PFSK-1 (cell line): ENCODE results near the gene RAB9A.

Source experiments
- FOXP2 ChIP-seq: optimal IDR thresholded peaks from 2 replicates; pipeline ENCODE3; 2011; ENCODE audit warnings: borderline replicate concordance, control low read depth, inconsistent platforms; ENCODE audit not compliant: insufficient read depth; ENCODE audit errors: extremely low read length, extremely low read depth
- POLR2AphosphoS5 ChIP-seq: IDR thresholded peaks from 2 replicates; pipeline ENCODE4 v1.6.1; 2012; ENCODE audit warnings: low read depth, mild to moderate bottlenecking, control low read depth, low read length, moderate library complexity
- SIN3A ChIP-seq: IDR thresholded peaks from 2 replicates; pipeline ENCODE4 v1.6.1; 2012; ENCODE audit warnings: mild to moderate bottlenecking, low read length, moderate library complexity, borderline replicate concordance; ENCODE audit not compliant: insufficient read depth
- TAF1 ChIP-seq: IDR thresholded peaks from 2 replicates; pipeline ENCODE4 v1.6.1; 2012; ENCODE audit warnings: low read length, control low read depth, borderline replicate concordance; ENCODE audit not compliant: insufficient read depth
- TF ChIP-seq, protein P1 (sequence below), 2 experiments: IDR thresholded peaks; 2 replicates each; pipeline versions ENCODE4 v1.6.1 to v1.8.0; 2011 to 2012; ENCODE audit warnings: low read depth in 2 of 2, low read length in 2 of 2, control low read depth in 1 of 2, inconsistent platforms in 1 of 2, mild to moderate bottlenecking in 1 of 2, moderate library complexity in 1 of 2; ENCODE audit not compliant: insufficient read depth in 1 of 2

Gene RAB9A

GRCh38 chrX:13661735-13662288 is 27.1 kb upstream of the RAB9A start:
- TF ChIP-seq TAF1 (no peak), SIN3A (no peak), FOXP2 (no peak), POLR2AphosphoS5 (no peak)
- TF ChIP-seq, protein P1, sequence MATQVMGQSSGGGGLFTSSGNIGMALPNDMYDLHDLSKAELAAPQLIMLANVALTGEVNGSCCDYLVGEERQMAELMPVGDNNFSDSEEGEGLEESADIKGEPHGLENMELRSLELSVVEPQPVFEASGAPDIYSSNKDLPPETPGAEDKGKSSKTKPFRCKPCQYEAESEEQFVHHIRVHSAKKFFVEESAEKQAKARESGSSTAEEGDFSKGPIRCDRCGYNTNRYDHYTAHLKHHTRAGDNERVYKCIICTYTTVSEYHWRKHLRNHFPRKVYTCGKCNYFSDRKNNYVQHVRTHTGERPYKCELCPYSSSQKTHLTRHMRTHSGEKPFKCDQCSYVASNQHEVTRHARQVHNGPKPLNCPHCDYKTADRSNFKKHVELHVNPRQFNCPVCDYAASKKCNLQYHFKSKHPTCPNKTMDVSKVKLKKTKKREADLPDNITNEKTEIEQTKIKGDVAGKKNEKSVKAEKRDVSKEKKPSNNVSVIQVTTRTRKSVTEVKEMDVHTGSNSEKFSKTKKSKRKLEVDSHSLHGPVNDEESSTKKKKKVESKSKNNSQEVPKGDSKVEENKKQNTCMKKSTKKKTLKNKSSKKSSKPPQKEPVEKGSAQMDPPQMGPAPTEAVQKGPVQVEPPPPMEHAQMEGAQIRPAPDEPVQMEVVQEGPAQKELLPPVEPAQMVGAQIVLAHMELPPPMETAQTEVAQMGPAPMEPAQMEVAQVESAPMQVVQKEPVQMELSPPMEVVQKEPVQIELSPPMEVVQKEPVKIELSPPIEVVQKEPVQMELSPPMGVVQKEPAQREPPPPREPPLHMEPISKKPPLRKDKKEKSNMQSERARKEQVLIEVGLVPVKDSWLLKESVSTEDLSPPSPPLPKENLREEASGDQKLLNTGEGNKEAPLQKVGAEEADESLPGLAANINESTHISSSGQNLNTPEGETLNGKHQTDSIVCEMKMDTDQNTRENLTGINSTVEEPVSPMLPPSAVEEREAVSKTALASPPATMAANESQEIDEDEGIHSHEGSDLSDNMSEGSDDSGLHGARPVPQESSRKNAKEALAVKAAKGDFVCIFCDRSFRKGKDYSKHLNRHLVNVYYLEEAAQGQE (IDR thresholded peaks at IDR 0.05; ENCODE audit: insufficient read depth in 1 of 2, low read depth in 2 of 2, low read length in 2 of 2) = no peak

DNA sequence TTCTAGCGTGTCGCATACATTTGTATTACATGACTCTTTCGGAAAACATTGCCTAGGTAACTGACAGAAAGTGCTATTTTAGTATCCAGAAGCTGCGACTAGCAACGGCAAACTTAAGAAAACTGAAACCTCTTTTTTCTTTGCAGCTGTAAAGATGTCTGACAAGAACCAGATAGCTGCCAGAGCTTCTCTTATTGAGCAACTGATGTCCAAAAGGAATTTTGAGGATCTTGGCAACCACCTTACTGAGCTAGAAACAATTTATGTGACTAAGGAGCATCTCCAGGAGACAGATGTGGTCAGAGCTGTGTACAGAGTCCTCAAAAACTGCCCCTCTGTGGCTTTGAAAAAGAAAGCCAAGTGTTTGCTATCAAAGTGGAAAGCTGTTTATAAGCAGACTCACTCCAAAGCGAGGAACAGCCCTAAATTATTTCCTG is 26.6 kb upstream of the RAB9A start:
- TF ChIP-seq FOXP2 (no peak), SIN3A (no peak)
- TF ChIP-seq, protein P1 (IDR thresholded peaks at IDR 0.05; ENCODE audit: insufficient read depth in 1 of 2, low read depth in 2 of 2, low read length in 2 of 2) = no peak

- no peak for TF ChIP-seq SIN3A
These were observed 24.9 kb upstream of the RAB9A start for GRCh38 chrX:13664020-13664419.

- TF ChIP-seq, protein P1 (IDR thresholded peaks at IDR 0.05; ENCODE audit: insufficient read depth in 1 of 2, low read depth in 2 of 2, low read length in 2 of 2) = no peak
- no peak for TF ChIP-seq POLR2AphosphoS5
- TF ChIP-seq SIN3A = no peak
- no peak for TF ChIP-seq FOXP2
- TF ChIP-seq TAF1 = no peak
These were observed 22.1 kb upstream of the RAB9A start for GRCh38 chrX:13666836-13667235.

DNA sequence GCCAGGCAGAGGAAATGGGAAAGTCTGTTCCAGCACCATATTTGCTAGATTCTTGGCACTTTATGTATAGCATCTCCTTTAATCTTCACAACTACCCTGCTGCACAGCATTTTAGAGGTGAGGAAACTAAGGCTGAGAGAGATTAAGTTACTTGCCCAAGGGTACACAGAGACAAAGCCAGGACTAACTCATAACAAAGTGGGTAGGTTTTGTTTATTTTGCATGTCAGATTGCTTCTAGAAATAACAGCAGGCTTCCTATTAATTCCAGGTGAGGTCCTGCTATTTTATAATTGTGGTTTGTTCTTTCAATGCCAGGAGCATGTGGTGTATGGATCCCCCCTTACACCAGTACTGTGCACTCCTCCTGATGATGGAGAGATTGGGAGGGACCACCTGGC is 21.0 kb upstream of the RAB9A start:
- TF ChIP-seq SIN3A = no peak
- no peak for TF ChIP-seq POLR2AphosphoS5
- TF ChIP-seq, protein P1 (IDR thresholded peaks at IDR 0.05; ENCODE audit: insufficient read depth in 1 of 2, low read depth in 2 of 2, low read length in 2 of 2) = no peak
- TF ChIP-seq TAF1 = no peak
- no peak for TF ChIP-seq FOXP2
